ENCODE results near the gene SARNP. TPM values are rescaled to one million over a fixed set of nuclear protein-coding genes. Genes with fewer than 3 reads are reported as not detected.

Gene SARNP
- polyA plus RNA-seq, 1 experiment: 52.1 TPM

GRCh38 chr12:55748230-55748993 lies 69.1 kb downstream of the SARNP start:
- no peak for TF ChIP-seq CTCF (IDR thresholded peaks at IDR 0.05; ENCODE audit: insufficient read depth, low read depth, low read length)

GRCh38 chr12:55746913-55747231 lies 70.7 kb downstream of the SARNP start:
- DNase-seq (ENCODE audit: low read depth): no peak
- ChIA-PET POLR2A (interaction anchor here (0.8 kb wide), 1 partner anchor 26 kb away, joined by 12 read pairs; no protein-coding TSS in a partner anchor), CTCF (interaction anchor here (1.0 to 2.3 kb wide), 6 partner anchors 9 to 250 kb away, joined by 3 to 14 read pairs (median 4); partner anchors contain the start of gene SUOX)
- Histone ChIP-seq H3K4me3 (ENCODE audit: low read depth, low read length) (no peak overlapping the region), H3K27me3 (ENCODE audit: control insufficient read depth, insufficient read depth, low read length) (no peaks in the 10 kb centered on the region), H3K36me3 (ENCODE audit: control insufficient read depth, insufficient read depth, low read length) (peaks cover 7% of the 10 kb centered on the region)
- TF ChIP-seq CTCF (IDR thresholded peaks at IDR 0.05; ENCODE audit: insufficient read depth, low read depth, low read length): no peak

More at GRCh38 chr12:55748230-55748993, 69.1 kb downstream of the SARNP start:
- no peak overlapping the region for H3K4me3 ChIP-seq (ENCODE audit: low read depth, low read length)
- no peak for DNase-seq (ENCODE audit: low read depth)
- CTCF ChIA-PET: interaction anchor here (0.8 to 2.3 kb wide), 4 partner anchors 10 to 49 kb away, joined by 3 to 14 read pairs (median 3); no protein-coding TSS in a partner anchor
- H3K36me3 ChIP-seq (ENCODE audit: control insufficient read depth, insufficient read depth, low read length): peaks cover 16% of the 10 kb centered on the region
- POLR2A ChIA-PET: interaction anchor here (0.5 kb wide), 1 partner anchor 304 kb away, joined by 4 read pairs; no protein-coding TSS in a partner anchor
- H3K27me3 ChIP-seq (ENCODE audit: control insufficient read depth, insufficient read depth, low read length): no peaks in the 10 kb centered on the region

GRCh38 chr12:55746174-55746912 lies 71.2 kb downstream of the SARNP start:
- ChIA-PET CTCF (interaction anchor here (1.0 to 2.3 kb wide), 8 partner anchors 8 to 251 kb away, joined by 3 to 14 read pairs (median 4); partner anchors contain the start of gene SUOX), POLR2A (interaction anchor here (0.5 to 0.8 kb wide), 2 partner anchors 16 to 25 kb away, joined by 5 to 12 read pairs; no protein-coding TSS in a partner anchor)
- Histone ChIP-seq H3K27me3 (ENCODE audit: control insufficient read depth, insufficient read depth, low read length) (no peaks in the 10 kb centered on the region), H3K4me3 (ENCODE audit: low read depth, low read length) (no peak overlapping the region), H3K36me3 (ENCODE audit: control insufficient read depth, insufficient read depth, low read length) (peaks cover 3% of the 10 kb centered on the region)
- no peak for DNase-seq (ENCODE audit: low read depth)
- TF ChIP-seq CTCF (IDR thresholded peaks at IDR 0.05; ENCODE audit: insufficient read depth, low read depth, low read length): no peak

GRCh38 chr12:55745361-55746173 lies 72.0 kb downstream of the SARNP start:
- ChIA-PET POLR2A (interaction anchor here (0.5 to 0.6 kb wide), 2 partner anchors 15 to 118 kb away, joined by 4 to 5 read pairs; no protein-coding TSS in a partner anchor), CTCF (interaction anchor here (0.8 to 1.7 kb wide), 6 partner anchors 8 to 195 kb away, joined by 3 to 7 read pairs (median 4); partner anchors contain the start of gene PYM1)
- no peaks in the 10 kb centered on the region for H3K27me3 ChIP-seq (ENCODE audit: control insufficient read depth, insufficient read depth, low read length)
- no peak overlapping the region for H3K4me3 ChIP-seq (ENCODE audit: low read depth, low read length)
- TF ChIP-seq CTCF (IDR thresholded peaks at IDR 0.05; ENCODE audit: insufficient read depth, low read depth, low read length): no peak
- DNase-seq (ENCODE audit: low read depth): no peak
- H3K36me3 ChIP-seq (ENCODE audit: control insufficient read depth, insufficient read depth, low read length): peaks cover 2% of the 10 kb centered on the region; the same call in 1 of the 2 replicates
